ENCODE measurements around the gene LRP1-AS.

The LRP1-AS gene

GRCh38 chr12:57142121-57142520 lies 5.3 kb downstream of the LRP1-AS start:
- TF ChIP-seq EZH2 (IDR thresholded peaks at IDR 0.05; ENCODE audit: borderline replicate concordance, low read depth, low read length, severe bottlenecking) = no peak
- TF ChIP-seq, protein P1, sequence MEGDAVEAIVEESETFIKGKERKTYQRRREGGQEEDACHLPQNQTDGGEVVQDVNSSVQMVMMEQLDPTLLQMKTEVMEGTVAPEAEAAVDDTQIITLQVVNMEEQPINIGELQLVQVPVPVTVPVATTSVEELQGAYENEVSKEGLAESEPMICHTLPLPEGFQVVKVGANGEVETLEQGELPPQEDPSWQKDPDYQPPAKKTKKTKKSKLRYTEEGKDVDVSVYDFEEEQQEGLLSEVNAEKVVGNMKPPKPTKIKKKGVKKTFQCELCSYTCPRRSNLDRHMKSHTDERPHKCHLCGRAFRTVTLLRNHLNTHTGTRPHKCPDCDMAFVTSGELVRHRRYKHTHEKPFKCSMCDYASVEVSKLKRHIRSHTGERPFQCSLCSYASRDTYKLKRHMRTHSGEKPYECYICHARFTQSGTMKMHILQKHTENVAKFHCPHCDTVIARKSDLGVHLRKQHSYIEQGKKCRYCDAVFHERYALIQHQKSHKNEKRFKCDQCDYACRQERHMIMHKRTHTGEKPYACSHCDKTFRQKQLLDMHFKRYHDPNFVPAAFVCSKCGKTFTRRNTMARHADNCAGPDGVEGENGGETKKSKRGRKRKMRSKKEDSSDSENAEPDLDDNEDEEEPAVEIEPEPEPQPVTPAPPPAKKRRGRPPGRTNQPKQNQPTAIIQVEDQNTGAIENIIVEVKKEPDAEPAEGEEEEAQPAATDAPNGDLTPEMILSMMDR (IDR thresholded peaks at IDR 0.05; ENCODE audit: borderline replicate concordance, extremely low read depth, low read length, poor library complexity, severe bottlenecking) = no peak
- Histone ChIP-seq H3K27ac (ENCODE audit: low read length) (no peak overlapping the region), H3K4me3 (ENCODE audit: low read depth in 1 of 2, low read length in 2 of 2) (no peak overlapping the region), H3K79me2 (ENCODE audit: insufficient read depth, low read length) (no peaks in the 10 kb centered on the region), H3K36me3 (ENCODE audit: insufficient read depth, low read length) (no peaks in the 10 kb centered on the region), H3K9me3 (ENCODE audit: insufficient read depth, low read length, severe bottlenecking) (no peaks in the 10 kb centered on the region), H2AFZ (ENCODE audit: low read depth, low read length) (no peak overlapping the region), H3K27me3 (ENCODE audit: insufficient read depth, low read length, poor library complexity) (no peaks in the 10 kb centered on the region), H3K4me1 (ENCODE audit: insufficient read depth, low read length) (no peaks in the 10 kb centered on the region), H3K4me2 (ENCODE audit: insufficient read depth, low read length) (no peak overlapping the region), H4K20me1 (ENCODE audit: insufficient read depth, low read length) (no peaks in the 10 kb centered on the region), H3K9ac (ENCODE audit: low read depth, low read length) (no peak overlapping the region)
- no peak for DNase-seq
- ATAC-seq (ENCODE audit: insufficient read depth, low read depth) = no peak

DNA sequence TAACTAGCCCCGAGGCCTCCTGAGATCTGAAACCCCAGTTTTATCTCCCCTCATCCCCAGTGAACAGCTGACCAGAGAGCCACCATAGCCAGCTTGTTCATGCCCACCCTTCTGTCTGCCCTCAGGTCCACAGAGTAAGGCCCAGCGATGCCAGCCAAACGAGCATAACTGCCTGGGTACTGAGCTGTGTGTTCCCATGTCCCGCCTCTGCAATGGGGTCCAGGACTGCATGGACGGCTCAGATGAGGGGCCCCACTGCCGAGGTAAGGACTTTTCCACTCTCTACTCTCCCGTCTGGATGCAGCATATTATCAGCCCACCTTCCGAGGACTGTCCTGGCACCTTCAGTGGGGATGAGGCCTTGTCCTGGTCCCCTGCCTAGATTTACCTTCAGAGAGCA lies 6.2 kb downstream of the LRP1-AS start:
- no peaks in the 10 kb centered on the region for H4K20me1 ChIP-seq (ENCODE audit: insufficient read depth, low read length)
- no peak for ATAC-seq (ENCODE audit: insufficient read depth, low read depth)
- no peaks in the 10 kb centered on the region for H3K9me3 ChIP-seq (ENCODE audit: insufficient read depth, low read length, severe bottlenecking)
- H3K9ac ChIP-seq (ENCODE audit: low read depth, low read length) = no peak overlapping the region
- H3K4me2 ChIP-seq (ENCODE audit: insufficient read depth, low read length) = no peak overlapping the region
- H3K4me3 ChIP-seq (ENCODE audit: low read depth in 1 of 2, low read length in 2 of 2) = no peak overlapping the region
- no peak overlapping the region for H2AFZ ChIP-seq (ENCODE audit: low read depth, low read length)
- no peaks in the 10 kb centered on the region for H3K79me2 ChIP-seq (ENCODE audit: insufficient read depth, low read length)
- no peaks in the 10 kb centered on the region for H3K36me3 ChIP-seq (ENCODE audit: insufficient read depth, low read length)
- H3K4me1 ChIP-seq (ENCODE audit: insufficient read depth, low read length) = no peaks in the 10 kb centered on the region
- no peaks in the 10 kb centered on the region for H3K27me3 ChIP-seq (ENCODE audit: insufficient read depth, low read length, poor library complexity)
- no peak for DNase-seq
- no peak overlapping the region for H3K27ac ChIP-seq (ENCODE audit: low read length)
- TF ChIP-seq, protein P1 (IDR thresholded peaks at IDR 0.05; ENCODE audit: borderline replicate concordance, extremely low read depth, low read length, poor library complexity, severe bottlenecking) = no peak
- TF ChIP-seq EZH2 (IDR thresholded peaks at IDR 0.05; ENCODE audit: borderline replicate concordance, low read depth, low read length, severe bottlenecking) = no peak

DNA sequence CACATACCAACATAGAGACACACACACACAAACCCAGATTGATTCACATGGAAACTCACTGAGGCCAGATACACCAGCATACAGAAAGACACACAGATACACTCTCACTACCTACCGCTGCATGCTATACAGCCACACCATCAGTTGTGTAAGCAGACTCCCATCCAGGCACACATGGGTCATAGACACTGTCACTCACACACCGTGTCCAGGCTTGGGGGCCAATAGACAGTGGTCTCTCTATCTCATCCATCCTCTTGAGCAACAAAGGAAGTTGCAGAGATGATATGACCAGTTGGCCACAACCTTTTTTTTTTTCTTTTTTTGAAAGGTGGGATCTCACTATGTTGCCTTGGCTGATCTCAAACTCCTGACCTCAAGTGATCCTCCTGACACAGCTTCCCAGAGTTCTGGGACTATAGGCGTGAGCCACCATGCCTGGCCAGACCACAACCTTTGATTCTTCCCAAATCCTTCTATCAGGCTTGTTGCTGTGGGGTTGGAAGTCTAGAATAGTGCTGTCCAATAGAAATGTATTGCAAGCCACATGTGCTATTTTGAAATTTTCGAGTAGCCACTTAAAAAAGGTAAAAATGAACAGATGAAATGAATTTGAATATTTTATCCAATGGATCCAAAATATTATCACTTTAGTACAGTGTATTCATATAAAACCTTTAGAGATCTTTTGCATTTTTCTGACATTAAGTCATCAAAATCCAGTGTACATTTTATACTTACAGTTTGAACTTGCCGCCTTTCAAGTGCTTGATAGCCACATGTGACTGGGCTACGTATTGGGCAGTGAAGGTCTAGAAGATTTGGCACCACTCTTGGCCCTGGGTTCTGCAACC lies 7.4 kb downstream of the LRP1-AS start:
- ATAC-seq (ENCODE audit: insufficient read depth, low read depth) = no peak
- no peaks in the 10 kb centered on the region for H3K9me3 ChIP-seq (ENCODE audit: insufficient read depth, low read length, severe bottlenecking)
- no peak overlapping the region for H3K4me3 ChIP-seq (ENCODE audit: low read depth in 1 of 2, low read length in 2 of 2)
- TF ChIP-seq, protein P1 (IDR thresholded peaks at IDR 0.05; ENCODE audit: borderline replicate concordance, extremely low read depth, low read length, poor library complexity, severe bottlenecking) = no peak
- TF ChIP-seq EZH2 (IDR thresholded peaks at IDR 0.05; ENCODE audit: borderline replicate concordance, low read depth, low read length, severe bottlenecking) = no peak
- DNase-seq = no peak
- no peak overlapping the region for H3K4me2 ChIP-seq (ENCODE audit: insufficient read depth, low read length)
- H3K36me3 ChIP-seq (ENCODE audit: insufficient read depth, low read length) = no peaks in the 10 kb centered on the region
- H4K20me1 ChIP-seq (ENCODE audit: insufficient read depth, low read length) = no peaks in the 10 kb centered on the region
- no peaks in the 10 kb centered on the region for H3K27me3 ChIP-seq (ENCODE audit: insufficient read depth, low read length, poor library complexity)
- H3K9ac ChIP-seq (ENCODE audit: low read depth, low read length) = no peak overlapping the region
- no peak overlapping the region for H3K27ac ChIP-seq (ENCODE audit: low read length)
- no peaks in the 10 kb centered on the region for H3K79me2 ChIP-seq (ENCODE audit: insufficient read depth, low read length)
- no peaks in the 10 kb centered on the region for H3K4me1 ChIP-seq (ENCODE audit: insufficient read depth, low read length)
- no peak overlapping the region for H2AFZ ChIP-seq (ENCODE audit: low read depth, low read length)

Measured in DND-41 (cell line).